Muscle of back (tissue), 11 donors: ENCODE results near the gene THAP4. TPM values are rescaled to one million over a fixed set of nuclear protein-coding genes. Genes with fewer than 3 reads are reported as not detected.
A peak's percentile ranks its signal among the peaks of the same experiment; 100 is the strongest.
"Not testable (repeated sequence)": the region's sequence is repeated elsewhere in the genome, so short reads cannot be mapped to it uniquely, and the experiment has no call there.

ENCODE experiments used
- DNase-seq, 3 donors: peaks; one replicate each; pipeline versions ENCODE4 v3.0.0 to v3.0.0-alpha.2; 2013
- polyA plus RNA-seq, 10 donors: library from polyadenylated mRNA; unstranded; fragments of 120-200 nt; gene quantifications; one replicate each; pipeline ENCODE4 v1.2.1, GENCODE V29; 2013; ENCODE audit not compliant: insufficient read length in 10 of 10

Gene THAP4
- polyA plus RNA-seq, 10 donors = 36.7 to 43.5 (median 39.1) TPM

- DNase-seq = no peak
Measured at GRCh38 chr2:241586564-241587264, 50.2 kb downstream of the THAP4 start.

GRCh38 chr2:241584436-241584835, 52.5 kb downstream of the THAP4 start:
- DNase-seq = no peak

GRCh38 chr2:241582806-241583205, 54.2 kb downstream of the THAP4 start:
- no peak for DNase-seq

GRCh38 chr2:241582328-241582727, 54.6 kb downstream of the THAP4 start:
- DNase-seq = no peak

GRCh38 chr2:241579281-241579680, 57.7 kb downstream of the THAP4 start:
- DNase-seq = no peak

- DNase-seq = peak in 2 of 3 donors; percentile 75 to 82
Measured at GRCh38 chr2:241577413-241578122, 59.4 kb downstream of the THAP4 start.

GRCh38 chr2:241576293-241576654, 60.7 kb downstream of the THAP4 start:
- no peak for DNase-seq

- DNase-seq = no peak
Measured at GRCh38 chr2:241575624-241576292, 61.2 kb downstream of the THAP4 start.

GRCh38 chr2:241574911-241575623, 61.9 kb downstream of the THAP4 start:
- no peak for DNase-seq

- DNase-seq = no peak
Measured at GRCh38 chr2:241573741-241574140, 63.2 kb downstream of the THAP4 start.

GRCh38 chr2:241572915-241573651, 63.9 kb downstream of the THAP4 start:
- DNase-seq = not testable (repeated sequence)

GRCh38 chr2:241571821-241572620, 64.9 kb downstream of the THAP4 start:
- DNase-seq = no peak

GRCh38 chr2:241570961-241571581, 65.9 kb downstream of the THAP4 start:
- DNase-seq = no peak

GRCh38 chr2:241569831-241570281, 67.1 kb downstream of the THAP4 start:
- no peak for DNase-seq

GRCh38 chr2:241568726-241569125, 68.2 kb downstream of the THAP4 start:
- no peak for DNase-seq

GRCh38 chr2:241567776-241568175, 69.2 kb downstream of the THAP4 start:
- no peak for DNase-seq

- not testable (repeated sequence) for DNase-seq
Measured at GRCh38 chr2:241567266-241567665, 69.7 kb downstream of the THAP4 start.

GRCh38 chr2:241566468-241566867, 70.5 kb downstream of the THAP4 start:
- DNase-seq = no peak

GRCh38 chr2:241566021-241566420, 70.9 kb downstream of the THAP4 start:
- not testable (repeated sequence) for DNase-seq

GRCh38 chr2:241565411-241565810, 71.5 kb downstream of the THAP4 start:
- DNase-seq = no peak
